ENCODE data around the gene FOS. TPM values are rescaled to one million over a fixed set of nuclear protein-coding genes. Genes with fewer than 3 reads are reported as not detected.

Gene FOS
- 32.9 and 98.6 TPM in 2 replicates for total RNA-seq (ENCODE audit: low replicate concordance)

DNA sequence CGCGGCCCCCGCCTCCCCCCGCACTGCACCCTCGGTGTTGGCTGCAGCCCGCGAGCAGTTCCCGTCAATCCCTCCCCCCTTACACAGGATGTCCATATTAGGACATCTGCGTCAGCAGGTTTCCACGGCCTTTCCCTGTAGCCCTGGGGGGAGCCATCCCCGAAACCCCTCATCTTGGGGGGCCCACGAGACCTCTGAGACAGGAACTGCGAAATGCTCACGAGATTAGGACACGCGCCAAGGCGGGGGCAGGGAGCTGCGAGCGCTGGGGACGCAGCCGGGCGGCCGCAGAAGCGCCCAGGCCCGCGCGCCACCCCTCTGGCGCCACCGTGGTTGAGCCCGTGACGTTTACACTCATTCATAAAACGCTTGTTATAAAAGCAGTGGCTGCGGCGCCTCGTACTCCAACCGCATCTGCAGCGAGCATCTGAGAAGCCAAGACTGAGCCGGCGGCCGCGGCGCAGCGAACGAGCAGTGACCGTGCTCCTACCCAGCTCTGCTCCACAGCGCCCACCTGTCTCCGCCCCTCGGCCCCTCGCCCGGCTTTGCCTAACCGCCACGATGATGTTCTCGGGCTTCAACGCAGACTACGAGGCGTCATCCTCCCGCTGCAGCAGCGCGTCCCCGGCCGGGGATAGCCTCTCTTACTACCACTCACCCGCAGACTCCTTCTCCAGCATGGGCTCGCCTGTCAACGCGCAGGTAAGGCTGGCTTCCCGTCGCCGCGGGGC, at the start of gene FOS:
Gene FOS, plus strand, starts transcription at position 407 of the 731 bp plus-strand sequence. Its CDS starts 155 bp downstream, at position 562.
- peak; percentile 94 for DNase-seq (ENCODE audit: low spot score)
- Histone ChIP-seq H3K27me3 (peaks cover 81% of the 10 kb centered on the region), H3K79me2 (ENCODE audit: low read depth) (no peaks in the 10 kb centered on the region), H3K9ac (peak within 1 kb of the TSS; percentile 95), H3K27ac (peak within 1 kb of the TSS; percentile 96), H3K9me3 (ENCODE audit: low read depth) (no peaks in the 10 kb centered on the region), H3K4me3 (peak within 1 kb of the TSS; percentile 64), H2AFZ (replicated peaks) (peak within 1 kb of the TSS; percentile 14), H3K4me2 (peak within 1 kb of the TSS; percentile 90), H3K36me3 (no peaks in the 10 kb centered on the region), H4K20me1 (ENCODE audit: low read depth) (peaks cover 25% of the 10 kb centered on the region), H3F3A (ENCODE audit: low read depth) (peaks cover 36% of the 10 kb centered on the region), H3K4me1 (peaks cover 13% of the 10 kb centered on the region)
- TF ChIP-seq, protein P1, sequence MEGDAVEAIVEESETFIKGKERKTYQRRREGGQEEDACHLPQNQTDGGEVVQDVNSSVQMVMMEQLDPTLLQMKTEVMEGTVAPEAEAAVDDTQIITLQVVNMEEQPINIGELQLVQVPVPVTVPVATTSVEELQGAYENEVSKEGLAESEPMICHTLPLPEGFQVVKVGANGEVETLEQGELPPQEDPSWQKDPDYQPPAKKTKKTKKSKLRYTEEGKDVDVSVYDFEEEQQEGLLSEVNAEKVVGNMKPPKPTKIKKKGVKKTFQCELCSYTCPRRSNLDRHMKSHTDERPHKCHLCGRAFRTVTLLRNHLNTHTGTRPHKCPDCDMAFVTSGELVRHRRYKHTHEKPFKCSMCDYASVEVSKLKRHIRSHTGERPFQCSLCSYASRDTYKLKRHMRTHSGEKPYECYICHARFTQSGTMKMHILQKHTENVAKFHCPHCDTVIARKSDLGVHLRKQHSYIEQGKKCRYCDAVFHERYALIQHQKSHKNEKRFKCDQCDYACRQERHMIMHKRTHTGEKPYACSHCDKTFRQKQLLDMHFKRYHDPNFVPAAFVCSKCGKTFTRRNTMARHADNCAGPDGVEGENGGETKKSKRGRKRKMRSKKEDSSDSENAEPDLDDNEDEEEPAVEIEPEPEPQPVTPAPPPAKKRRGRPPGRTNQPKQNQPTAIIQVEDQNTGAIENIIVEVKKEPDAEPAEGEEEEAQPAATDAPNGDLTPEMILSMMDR (IDR thresholded peaks at IDR 0.05) = no peak
- TF ChIP-seq EZH2phosphoT487 (IDR thresholded peaks at IDR 0.05) (no peak), EZH2 (IDR thresholded peaks at IDR 0.05) (no peak)
- H3K36me3 Mint-ChIP-seq = peaks cover 18% of the 10 kb centered on the region
- no peaks in the 10 kb centered on the region for H3K9me3 Mint-ChIP-seq
- peaks cover 35% of the 10 kb centered on the region for H3K27me3 Mint-ChIP-seq (ENCODE audit: insufficient read depth, low read depth)
- H3K27ac Mint-ChIP-seq = peak within 1 kb of the TSS; percentile 100
- peaks cover 40% of the 10 kb centered on the region for H3K4me1 Mint-ChIP-seq
- peak within 1 kb of the TSS; percentile 96 for H3K4me3 Mint-ChIP-seq

DNA sequence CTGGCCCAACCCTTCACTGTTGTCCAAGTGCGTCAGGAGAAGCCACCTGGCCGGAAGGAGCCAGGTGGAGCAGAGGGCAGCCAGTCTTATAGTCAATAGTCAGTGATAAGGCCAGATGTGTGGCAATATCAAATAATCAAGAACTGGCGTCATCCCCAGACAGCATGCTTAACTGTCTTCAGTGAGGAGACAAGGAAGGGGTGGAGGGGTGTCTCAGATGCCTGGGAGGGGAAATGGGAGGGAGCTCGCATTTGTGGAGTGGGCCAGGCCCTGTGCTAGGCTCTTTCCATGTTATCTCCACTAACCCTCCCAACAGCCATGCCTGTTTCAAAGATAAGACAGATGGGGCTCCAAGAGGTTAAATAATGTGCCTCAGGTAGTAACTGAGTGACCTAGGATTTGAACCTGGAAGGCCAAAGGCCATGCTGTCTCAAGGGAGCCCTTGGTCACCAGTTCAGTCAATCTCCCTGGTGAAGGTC, 48.9 kb upstream of the FOS start:
- Mint-ChIP-seq H3K4me1 (peaks cover 18% of the 10 kb centered on the region), H3K9me3 (peaks cover 2% of the 10 kb centered on the region)

DNA sequence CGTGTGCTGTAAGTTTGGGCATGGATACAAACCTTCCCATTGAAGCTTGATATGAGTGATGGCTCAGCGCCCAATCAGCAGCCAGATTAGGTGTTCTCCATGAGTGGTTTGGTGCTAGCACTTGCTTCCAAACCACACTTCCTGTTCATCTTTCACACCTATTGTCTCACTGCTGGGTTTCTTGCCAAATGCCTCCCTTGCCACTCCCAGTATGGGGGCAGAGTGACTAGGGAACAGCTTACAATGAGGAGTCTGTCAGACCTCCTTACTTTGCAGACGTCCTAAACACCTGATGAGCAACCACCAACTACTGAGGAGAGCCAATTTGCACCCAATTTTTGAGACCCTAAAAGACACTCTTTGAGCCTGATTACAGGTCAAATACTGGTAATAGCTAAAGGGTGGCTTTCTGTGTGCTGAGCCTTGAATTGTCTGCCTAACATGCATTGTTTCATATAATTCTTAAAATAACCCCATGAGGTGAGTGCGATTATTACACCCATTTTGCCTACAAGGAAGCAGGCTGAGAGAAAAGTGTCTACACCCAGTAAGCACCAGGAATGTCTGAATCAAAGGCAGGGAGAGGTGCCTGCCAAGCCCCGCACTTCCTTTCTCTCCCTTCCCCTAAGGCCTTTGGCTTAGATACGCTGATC, 48.4 kb upstream of the FOS start:
- Histone ChIP-seq H3K36me3 (no peaks in the 10 kb centered on the region), H3K9ac (no peak overlapping the region), H3K27me3 (no peaks in the 10 kb centered on the region), H3K4me1 (peaks cover 3% of the 10 kb centered on the region), H4K20me1 (ENCODE audit: low read depth) (no peaks in the 10 kb centered on the region), H3K4me2 (no peak overlapping the region), H3K79me2 (ENCODE audit: low read depth) (no peaks in the 10 kb centered on the region), H3K4me3 (no peak overlapping the region), H2AFZ (replicated peaks) (peak overlapping the region; percentile 19), H3F3A (ENCODE audit: low read depth) (no peaks in the 10 kb centered on the region), H3K27ac (no peak overlapping the region), H3K9me3 (ENCODE audit: low read depth) (no peaks in the 10 kb centered on the region)
- H3K9me3 Mint-ChIP-seq = peaks cover 2% of the 10 kb centered on the region
- H3K36me3 Mint-ChIP-seq = no peaks in the 10 kb centered on the region
- no peak for TF ChIP-seq EZH2 (IDR thresholded peaks at IDR 0.05)
- TF ChIP-seq, protein P1 (IDR thresholded peaks at IDR 0.05) = no peak
- no peak for TF ChIP-seq EZH2phosphoT487 (IDR thresholded peaks at IDR 0.05)
- DNase-seq (ENCODE audit: low spot score) = peak; percentile 45
- H3K27ac Mint-ChIP-seq = no peak overlapping the region
- H3K4me3 Mint-ChIP-seq = no peak overlapping the region
- H3K4me1 Mint-ChIP-seq = peaks cover 18% of the 10 kb centered on the region
- peaks cover 8% of the 10 kb centered on the region for H3K27me3 Mint-ChIP-seq (ENCODE audit: insufficient read depth, low read depth)

More for the DNA sequence above, 48.9 kb upstream of the FOS start:
- Histone ChIP-seq H4K20me1 (ENCODE audit: low read depth) (no peaks in the 10 kb centered on the region), H3K4me3 (no peak overlapping the region), H3K27me3 (no peaks in the 10 kb centered on the region), H3K36me3 (no peaks in the 10 kb centered on the region), H3K9ac (no peak overlapping the region), H2AFZ (replicated peaks) (peak overlapping the region; percentile 19), H3K4me2 (no peak overlapping the region), H3K79me2 (ENCODE audit: low read depth) (no peaks in the 10 kb centered on the region), H3K4me1 (peaks cover 3% of the 10 kb centered on the region), H3K27ac (no peak overlapping the region), H3F3A (ENCODE audit: low read depth) (peaks cover under 1% of the 10 kb centered on the region), H3K9me3 (ENCODE audit: low read depth) (no peaks in the 10 kb centered on the region)
- TF ChIP-seq EZH2phosphoT487 (IDR thresholded peaks at IDR 0.05) = no peak
- TF ChIP-seq, protein P1 (IDR thresholded peaks at IDR 0.05) = no peak
- TF ChIP-seq EZH2 (IDR thresholded peaks at IDR 0.05) = no peak
- Mint-ChIP-seq H3K27me3 (ENCODE audit: insufficient read depth, low read depth) (peaks cover 8% of the 10 kb centered on the region), H3K27ac (no peak overlapping the region), H3K4me3 (no peak overlapping the region), H3K36me3 (no peaks in the 10 kb centered on the region)
- no peak for DNase-seq (ENCODE audit: low spot score)

Measured in neural progenitor cell (in vitro differentiated cells).